ENCODE results near the gene SOX6. TPM values are rescaled to one million over a fixed set of nuclear protein-coding genes. Genes with fewer than 3 reads are reported as not detected.

SOX6 gene
- total and polyA plus RNA-seq, 7 donors, result 0.61 to 47.6 (median 14.6) TPM

DNA sequence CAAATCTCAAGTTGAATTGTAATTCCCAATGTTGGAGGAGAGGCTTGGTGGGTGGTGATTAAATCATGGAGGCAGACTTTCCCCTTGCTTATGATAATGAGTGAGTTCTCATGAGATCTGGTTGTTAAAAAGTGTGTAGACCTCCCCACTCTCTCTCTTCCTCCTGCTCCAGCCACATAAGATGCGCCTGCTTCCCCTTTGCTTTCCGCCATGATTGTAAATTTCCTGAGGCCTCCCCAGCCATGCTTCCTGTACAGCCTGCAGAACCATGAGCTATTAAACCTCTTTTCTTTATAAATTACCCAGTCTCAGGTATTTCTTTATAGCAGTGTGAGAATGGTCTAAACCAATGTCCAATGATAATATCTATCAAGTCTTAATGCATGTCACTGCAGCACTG is 34.2 kb downstream of the SOX6 start:
- ATAC-seq (no peak), DNase-seq (no peak)
- Histone ChIP-seq H3K9me3 (no peaks in the 10 kb centered on the region), H3K4me3 (no peak overlapping the region), H3K27me3 (ENCODE audit: insufficient read depth in 3 of 3, low read length in 2 of 3) (no peaks in the 10 kb centered on the region), H3K27ac (no peak overlapping the region), H3K4me1 (no peaks in the 10 kb centered on the region), H3K36me3 (ENCODE audit: insufficient read depth in 1 of 2, low read depth in 1 of 2) (no peaks in the 10 kb centered on the region)
- WGBS, 3 donors, result 90 to 100% (median 98%) methylated on average over 2 of the region's 2 CpGs
- intact Hi-C loops (cut with DNase I), result no loop called here
- TF ChIP-seq, protein P1, sequence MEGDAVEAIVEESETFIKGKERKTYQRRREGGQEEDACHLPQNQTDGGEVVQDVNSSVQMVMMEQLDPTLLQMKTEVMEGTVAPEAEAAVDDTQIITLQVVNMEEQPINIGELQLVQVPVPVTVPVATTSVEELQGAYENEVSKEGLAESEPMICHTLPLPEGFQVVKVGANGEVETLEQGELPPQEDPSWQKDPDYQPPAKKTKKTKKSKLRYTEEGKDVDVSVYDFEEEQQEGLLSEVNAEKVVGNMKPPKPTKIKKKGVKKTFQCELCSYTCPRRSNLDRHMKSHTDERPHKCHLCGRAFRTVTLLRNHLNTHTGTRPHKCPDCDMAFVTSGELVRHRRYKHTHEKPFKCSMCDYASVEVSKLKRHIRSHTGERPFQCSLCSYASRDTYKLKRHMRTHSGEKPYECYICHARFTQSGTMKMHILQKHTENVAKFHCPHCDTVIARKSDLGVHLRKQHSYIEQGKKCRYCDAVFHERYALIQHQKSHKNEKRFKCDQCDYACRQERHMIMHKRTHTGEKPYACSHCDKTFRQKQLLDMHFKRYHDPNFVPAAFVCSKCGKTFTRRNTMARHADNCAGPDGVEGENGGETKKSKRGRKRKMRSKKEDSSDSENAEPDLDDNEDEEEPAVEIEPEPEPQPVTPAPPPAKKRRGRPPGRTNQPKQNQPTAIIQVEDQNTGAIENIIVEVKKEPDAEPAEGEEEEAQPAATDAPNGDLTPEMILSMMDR (IDR thresholded peaks at IDR 0.05), result no peak

- no peak for DNase-seq
- no peak overlapping the region for H3K4me3 ChIP-seq
Measured at GRCh38 chr11:16321148-16321547, 35.2 kb downstream of the SOX6 start.

DNA sequence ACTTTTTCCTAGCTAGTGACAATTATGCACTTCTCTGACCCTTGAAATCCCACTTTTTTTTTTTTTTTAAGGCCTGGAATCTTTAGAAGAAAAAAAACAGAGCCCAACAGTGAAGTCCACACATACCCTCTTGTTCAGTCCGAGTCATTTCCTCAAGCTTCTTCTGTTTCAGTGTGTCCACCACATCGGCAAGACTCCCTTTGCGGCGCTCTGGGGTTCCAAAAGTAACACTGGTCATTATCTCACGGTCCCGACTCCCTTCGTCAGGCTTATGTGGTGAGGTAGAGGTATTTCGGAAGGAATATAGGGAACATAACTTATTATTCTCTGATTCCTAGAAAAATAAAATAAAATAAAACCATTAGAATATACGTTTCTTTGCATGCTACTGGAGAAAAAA is 38.0 kb downstream of the SOX6 start:
- H3K4me1 ChIP-seq, result no peaks in the 10 kb centered on the region
- H3K36me3 ChIP-seq (ENCODE audit: insufficient read depth in 1 of 2, low read depth in 1 of 2), result no peaks in the 10 kb centered on the region
- no peaks in the 10 kb centered on the region for H3K27me3 ChIP-seq (ENCODE audit: insufficient read depth in 3 of 3, low read length in 2 of 3)
- no peaks in the 10 kb centered on the region for H3K9me3 ChIP-seq
- DNase-seq, result no peak
- TF ChIP-seq, protein P1 (IDR thresholded peaks at IDR 0.05), result no peak
- WGBS, 3 donors, result 94 to 98% (median 95%) methylated on average over 9 of the region's 9 CpGs
- no peak overlapping the region for H3K27ac ChIP-seq
- no peak overlapping the region for H3K4me3 ChIP-seq
- intact Hi-C loops (cut with DNase I), result no loop called here
- ATAC-seq, result no peak

More at GRCh38 chr11:16321148-16321547, 35.2 kb downstream of the SOX6 start:
- intact Hi-C loops (cut with DNase I), result no loop called here
- H3K36me3 ChIP-seq (ENCODE audit: insufficient read depth in 1 of 2, low read depth in 1 of 2), result no peaks in the 10 kb centered on the region
- H3K4me1 ChIP-seq, result no peaks in the 10 kb centered on the region
- WGBS, 3 donors, result 92 to 94% (median 93%) methylated on average over 2 of the region's 2 CpGs
- no peaks in the 10 kb centered on the region for H3K9me3 ChIP-seq
- TF ChIP-seq, protein P1 (IDR thresholded peaks at IDR 0.05), result no peak
- H3K27me3 ChIP-seq (ENCODE audit: insufficient read depth in 3 of 3, low read length in 2 of 3), result no peaks in the 10 kb centered on the region
- no peak for ATAC-seq
- H3K27ac ChIP-seq, result no peak overlapping the region

DNA sequence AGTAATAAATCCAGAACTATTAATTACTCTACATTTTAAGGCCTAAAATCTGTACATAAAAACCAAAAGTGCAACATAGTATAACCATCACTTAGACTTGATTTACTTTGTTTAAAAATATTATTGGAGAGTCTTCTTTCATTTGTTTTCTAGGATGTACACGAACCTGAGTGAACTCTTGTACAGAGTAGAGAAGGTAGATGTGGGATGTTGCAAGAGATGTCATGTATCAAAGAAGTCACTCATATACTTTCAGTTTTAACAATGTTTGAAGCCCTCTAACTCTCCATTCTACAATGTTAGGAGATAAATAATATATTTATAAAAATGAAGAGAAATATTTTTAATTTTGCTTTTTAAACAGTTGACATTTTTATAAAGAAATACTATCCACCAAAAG is 38.6 kb downstream of the SOX6 start:
- Histone ChIP-seq H3K4me3 (no peak overlapping the region), H3K27me3 (ENCODE audit: insufficient read depth in 3 of 3, low read length in 2 of 3) (no peaks in the 10 kb centered on the region), H3K9me3 (no peaks in the 10 kb centered on the region), H3K36me3 (ENCODE audit: insufficient read depth in 1 of 2, low read depth in 1 of 2) (no peaks in the 10 kb centered on the region), H3K27ac (no peak overlapping the region), H3K4me1 (peaks cover 4% of the 10 kb centered on the region)
- intact Hi-C loops (cut with DNase I), result no loop called here
- ATAC-seq (no peak), DNase-seq (no peak)
- TF ChIP-seq, protein P1 (IDR thresholded peaks at IDR 0.05), result no peak
- 74 to 83% (median 79%) methylated on average over 1 of the region's 1 CpG for WGBS, 3 donors

- no peaks in the 10 kb centered on the region for H3K9me3 ChIP-seq
- DNase-seq (no peak), ATAC-seq (no peak)
- H3K27me3 ChIP-seq (ENCODE audit: insufficient read depth in 3 of 3, low read length in 2 of 3), result no peaks in the 10 kb centered on the region
- no peak overlapping the region for H3K27ac ChIP-seq
- intact Hi-C loops (cut with DNase I), result no loop called here
- 77 to 84% (median 78%) methylated on average over 1 of the region's 1 CpG for WGBS, 3 donors
- no peak overlapping the region for H3K4me3 ChIP-seq
- H3K4me1 ChIP-seq, result peaks cover 19% of the 10 kb centered on the region
- H3K36me3 ChIP-seq (ENCODE audit: insufficient read depth in 1 of 2, low read depth in 1 of 2), result no peaks in the 10 kb centered on the region
- TF ChIP-seq, protein P1 (IDR thresholded peaks at IDR 0.05), result no peak
Measured at GRCh38 chr11:16313846-16314245, 42.5 kb downstream of the SOX6 start.

Data from psoas muscle (tissue), 8 donors.